Measurements from ENCODE around the gene ZNF182. TPM values are rescaled to one million over a fixed set of nuclear protein-coding genes. Genes with fewer than 3 reads are reported as not detected.
"Not testable (repeated sequence)": the region's sequence is repeated elsewhere in the genome, so short reads cannot be mapped to it uniquely, and the experiment has no call there.

ZNF182 gene
- total RNA-seq, 1 donor from 2014 or later: 6.8 TPM

DNA sequence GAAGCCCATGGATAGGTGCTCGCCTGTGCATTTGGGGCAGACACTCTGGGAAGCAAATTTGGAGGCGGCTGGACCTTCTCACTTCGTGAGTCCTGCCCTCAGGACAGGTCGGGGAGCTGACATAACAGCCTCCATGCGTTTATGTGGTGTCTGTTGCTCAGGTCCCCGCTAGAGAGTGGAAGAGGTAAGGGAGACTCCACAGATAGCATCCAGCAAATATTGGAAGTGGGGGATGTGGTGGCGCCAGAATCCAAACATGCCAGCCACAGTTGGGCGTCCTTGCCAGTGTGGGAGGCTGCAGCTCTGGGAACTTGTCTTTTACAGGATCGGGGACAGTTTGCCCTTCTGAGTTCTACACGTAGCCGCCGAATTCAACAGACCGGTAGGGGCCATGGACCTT lies 47.8 kb downstream of the ZNF182 start:
- Mint-ChIP-seq H3K4me3 (no peak overlapping the region), H3K9me3 (peaks cover 4% of the 10 kb centered on the region), H3K4me1 (ENCODE audit: unreplicated experiment) (no peaks in the 10 kb centered on the region), H3K27ac (no peak overlapping the region), H3K27me3 (no peaks in the 10 kb centered on the region), H3K36me3 (no peaks in the 10 kb centered on the region)
- no peak for DNase-seq (ENCODE audit: extremely low spot score, unreplicated experiment)
- TF ChIP-seq, protein P1, sequence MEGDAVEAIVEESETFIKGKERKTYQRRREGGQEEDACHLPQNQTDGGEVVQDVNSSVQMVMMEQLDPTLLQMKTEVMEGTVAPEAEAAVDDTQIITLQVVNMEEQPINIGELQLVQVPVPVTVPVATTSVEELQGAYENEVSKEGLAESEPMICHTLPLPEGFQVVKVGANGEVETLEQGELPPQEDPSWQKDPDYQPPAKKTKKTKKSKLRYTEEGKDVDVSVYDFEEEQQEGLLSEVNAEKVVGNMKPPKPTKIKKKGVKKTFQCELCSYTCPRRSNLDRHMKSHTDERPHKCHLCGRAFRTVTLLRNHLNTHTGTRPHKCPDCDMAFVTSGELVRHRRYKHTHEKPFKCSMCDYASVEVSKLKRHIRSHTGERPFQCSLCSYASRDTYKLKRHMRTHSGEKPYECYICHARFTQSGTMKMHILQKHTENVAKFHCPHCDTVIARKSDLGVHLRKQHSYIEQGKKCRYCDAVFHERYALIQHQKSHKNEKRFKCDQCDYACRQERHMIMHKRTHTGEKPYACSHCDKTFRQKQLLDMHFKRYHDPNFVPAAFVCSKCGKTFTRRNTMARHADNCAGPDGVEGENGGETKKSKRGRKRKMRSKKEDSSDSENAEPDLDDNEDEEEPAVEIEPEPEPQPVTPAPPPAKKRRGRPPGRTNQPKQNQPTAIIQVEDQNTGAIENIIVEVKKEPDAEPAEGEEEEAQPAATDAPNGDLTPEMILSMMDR (conservative IDR thresholded peaks at IDR 0.05): no peak

DNA sequence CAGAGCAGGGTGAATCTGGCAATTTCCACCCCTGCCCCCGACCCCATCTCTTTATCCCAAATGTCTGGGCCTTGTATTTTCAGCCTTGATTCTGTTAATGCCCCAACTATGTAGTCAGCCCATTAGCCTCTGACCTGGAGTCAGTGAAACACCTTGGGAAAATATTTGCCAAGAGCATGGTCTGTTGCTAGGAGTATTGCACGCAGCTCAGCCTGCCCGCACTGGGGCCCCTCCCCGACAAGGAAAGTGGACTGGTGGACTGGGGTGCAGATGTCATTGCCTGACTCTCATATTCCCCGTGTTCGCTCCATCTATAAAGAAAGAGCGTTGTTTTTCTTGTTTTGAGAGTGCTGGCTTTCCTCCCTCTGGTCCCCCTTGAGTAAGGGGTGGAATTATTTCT lies 48.5 kb downstream of the ZNF182 start:
- H3K27me3 Mint-ChIP-seq; DNase-seq (ENCODE audit: extremely low spot score, unreplicated experiment); H3K27ac Mint-ChIP-seq; H3K4me3 Mint-ChIP-seq; H3K9me3 Mint-ChIP-seq; H3K4me1 Mint-ChIP-seq (ENCODE audit: unreplicated experiment); H3K36me3 Mint-ChIP-seq: not testable (repeated sequence)

DNA sequence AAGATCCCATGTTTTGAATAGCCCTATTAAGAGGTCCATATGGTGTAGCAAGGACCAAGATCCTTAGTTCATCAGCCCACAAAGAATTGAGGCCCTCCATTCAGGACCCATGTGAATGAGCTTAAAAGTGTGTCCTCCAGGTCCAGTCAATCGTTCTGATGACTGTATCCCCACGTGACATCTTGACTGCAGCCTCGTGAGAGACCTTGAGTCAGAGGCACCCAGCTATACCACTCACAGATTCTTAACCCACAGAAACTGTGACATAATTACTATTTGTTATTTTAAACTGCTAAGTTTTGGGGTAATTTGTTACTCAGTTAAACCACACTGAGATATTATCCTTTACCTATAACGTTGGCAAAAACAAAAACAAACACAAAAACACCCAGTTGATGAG lies 62.4 kb downstream of the ZNF182 start:
- Mint-ChIP-seq H3K9me3 (peaks cover 11% of the 10 kb centered on the region), H3K36me3 (no peaks in the 10 kb centered on the region), H3K4me1 (ENCODE audit: unreplicated experiment) (peaks cover 5% of the 10 kb centered on the region), H3K27ac (no peak overlapping the region), H3K27me3 (no peaks in the 10 kb centered on the region), H3K4me3 (no peak overlapping the region)
- TF ChIP-seq, protein P1 (conservative IDR thresholded peaks at IDR 0.05): no peak
- DNase-seq (ENCODE audit: extremely low spot score, unreplicated experiment): no peak

DNA sequence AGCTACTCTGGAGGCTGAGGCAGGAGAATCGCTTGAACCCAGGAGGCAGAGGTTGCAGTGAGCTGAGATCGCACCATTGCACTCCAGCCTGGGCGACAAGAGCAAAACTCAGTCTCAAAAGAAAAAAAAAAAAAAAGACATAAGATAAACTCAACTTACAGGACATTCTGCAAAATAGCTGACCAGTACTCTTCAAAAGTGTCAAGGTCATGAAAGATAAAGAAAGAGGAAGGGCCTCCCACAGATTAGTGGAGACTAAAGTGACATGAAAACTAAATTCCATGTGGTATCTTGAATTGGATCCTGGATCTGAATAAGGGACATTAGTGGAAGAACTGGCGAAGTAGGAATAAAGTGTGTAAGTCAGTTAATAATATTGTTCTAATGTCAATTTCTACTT lies 63.3 kb downstream of the ZNF182 start:
- H3K9me3 Mint-ChIP-seq: peaks cover 7% of the 10 kb centered on the region
- H3K27ac Mint-ChIP-seq: no peak overlapping the region
- DNase-seq (ENCODE audit: extremely low spot score, unreplicated experiment): no peak
- TF ChIP-seq, protein P1 (conservative IDR thresholded peaks at IDR 0.05): no peak
- H3K27me3 Mint-ChIP-seq: no peaks in the 10 kb centered on the region
- H3K4me3 Mint-ChIP-seq: no peak overlapping the region
- no peaks in the 10 kb centered on the region for H3K36me3 Mint-ChIP-seq
- H3K4me1 Mint-ChIP-seq (ENCODE audit: unreplicated experiment): peaks cover 8% of the 10 kb centered on the region

DNA sequence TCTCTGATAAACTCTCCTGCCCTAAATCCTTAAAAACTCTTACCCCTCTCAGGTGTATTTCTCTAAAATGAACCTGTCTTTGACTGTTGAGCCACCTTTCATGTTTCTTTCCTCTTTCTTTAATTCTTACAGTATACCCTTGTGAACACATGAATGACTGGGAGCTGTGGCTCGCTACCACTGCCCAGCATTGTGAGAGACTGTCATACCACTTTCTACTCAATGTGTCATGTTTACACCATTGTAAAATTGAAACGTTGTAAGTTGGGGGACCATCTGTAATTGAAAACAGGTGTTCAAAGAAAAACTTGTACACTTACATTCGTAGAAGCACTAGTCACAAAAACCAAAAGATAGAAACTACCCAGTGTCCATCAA lies 66.9 kb downstream of the ZNF182 start:
- Mint-ChIP-seq H3K36me3 (no peaks in the 10 kb centered on the region), H3K4me1 (ENCODE audit: unreplicated experiment) (peaks cover 8% of the 10 kb centered on the region), H3K27ac (no peak overlapping the region), H3K27me3 (no peaks in the 10 kb centered on the region), H3K4me3 (peak overlapping the region; percentile 70), H3K9me3 (no peaks in the 10 kb centered on the region)
- TF ChIP-seq, protein P1 (conservative IDR thresholded peaks at IDR 0.05): no peak
- DNase-seq (ENCODE audit: extremely low spot score, unreplicated experiment): no peak

DNA sequence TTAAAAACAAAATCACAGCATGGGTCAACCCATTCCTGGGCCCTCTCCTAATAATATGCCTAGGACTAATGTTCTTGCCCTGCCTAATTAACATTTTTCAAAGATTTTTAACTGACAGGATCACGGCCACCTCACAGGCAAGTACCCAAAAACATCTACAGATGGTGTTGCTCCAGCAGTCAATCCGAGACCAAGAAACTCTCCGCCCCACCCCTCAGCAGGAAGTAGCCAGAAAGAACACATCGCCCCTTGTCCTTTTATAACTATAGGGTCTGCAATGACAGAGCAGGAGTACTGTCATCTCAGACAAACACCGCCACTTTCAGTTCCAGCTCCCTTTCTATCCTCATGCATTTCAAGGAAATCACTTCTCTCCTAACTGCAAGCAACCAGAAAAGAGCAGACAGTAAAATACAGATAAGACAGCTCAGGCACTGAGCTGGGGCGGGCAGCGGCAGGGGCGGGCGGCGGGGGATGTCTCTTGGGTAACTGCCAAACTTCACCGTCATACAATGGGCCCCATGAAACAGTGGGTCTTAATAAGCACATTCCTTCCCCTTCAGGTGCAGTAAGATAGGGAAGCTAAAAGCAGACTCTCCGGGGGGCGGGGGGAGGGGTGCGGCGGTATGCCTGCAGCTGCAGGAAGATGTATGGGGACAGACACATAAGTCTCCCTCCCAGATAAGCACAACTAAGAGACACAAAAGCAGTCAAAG lies 67.4 kb downstream of the ZNF182 start:
- Mint-ChIP-seq H3K27ac (peak overlapping the region; percentile 39), H3K4me1 (ENCODE audit: unreplicated experiment) (peaks cover 8% of the 10 kb centered on the region), H3K9me3 (no peaks in the 10 kb centered on the region), H3K36me3 (no peaks in the 10 kb centered on the region), H3K4me3 (peak overlapping the region; percentile 70), H3K27me3 (no peaks in the 10 kb centered on the region)
- TF ChIP-seq, protein P1 (conservative IDR thresholded peaks at IDR 0.05): no peak
- no peak for DNase-seq (ENCODE audit: extremely low spot score, unreplicated experiment)

Measured in type B pancreatic cell (in vitro differentiated cells).